Loucy (cell line): ENCODE data around the gene ZNF555.

Source experiments
- H2AFZ ChIP-seq: fragments of 200-600 bp; sonication (generic); 2 replicates; pipeline ENCODE4 v1.6.0; 2016; ENCODE audit warnings: antibody characterized with exemption, mild to moderate bottlenecking, low read length, moderate library complexity
- H3F3A ChIP-seq: fragments of 200-600 bp; 2 replicates; pipeline ENCODE4 v1.6.0; 2016; ENCODE audit warnings: antibody characterized with exemption, low read depth, mild to moderate bottlenecking
- H3K27me3 ChIP-seq: fragments of 200-600 bp; sonication (generic); 2 replicates; pipeline ENCODE4 v1.6.1; 2014; ENCODE audit warnings: low read length, mild to moderate bottlenecking; ENCODE audit not compliant: insufficient read depth, poor library complexity, severe bottlenecking
- H3K36me3 ChIP-seq: fragments of 200-600 bp; sonication (generic); 2 replicates; pipeline ENCODE4 v1.6.1; 2016; ENCODE audit warnings: low read length; ENCODE audit not compliant: insufficient read depth
- H3K4me1 ChIP-seq: fragments of 200-600 bp; sonication (generic); 2 replicates; pipeline ENCODE4 v1.5.1; 2014; ENCODE audit warnings: low read length, mild to moderate bottlenecking; ENCODE audit not compliant: insufficient read depth, poor library complexity, severe bottlenecking
- H3K4me2 ChIP-seq: fragments of 200-600 bp; sonication (generic); 2 replicates; pipeline ENCODE4 v1.6.0; 2014; ENCODE audit warnings: antibody characterized with exemption, low read length, low read depth, mild to moderate bottlenecking; ENCODE audit not compliant: poor library complexity, severe bottlenecking
- H3K4me3 ChIP-seq: fragments of 200-600 bp; sonication (generic); 2 replicates; pipeline ENCODE4 v1.5.1; 2014; ENCODE audit warnings: low read length, mild to moderate bottlenecking, mixed read lengths; ENCODE audit not compliant: poor library complexity, severe bottlenecking
- H3K79me2 ChIP-seq: fragments of 200-600 bp; sonication (generic); 2 replicates; pipeline ENCODE4 v1.6.1; 2014; ENCODE audit warnings: low read length; ENCODE audit not compliant: insufficient read depth
- H3K9ac ChIP-seq: fragments of 200-600 bp; sonication (generic); 2 replicates; pipeline ENCODE4 v1.6.0; 2014; ENCODE audit warnings: mild to moderate bottlenecking, low read depth, low read length, moderate library complexity; ENCODE audit not compliant: poor library complexity, severe bottlenecking
- H3K9me2 ChIP-seq: fragments of 200-600 bp; sonication (generic); replicated peaks from 2 replicates; pipeline ENCODE4 v1.6.1; 2016; ENCODE audit warnings: low read depth, low read length, mixed read lengths
- H3K9me3 ChIP-seq: fragments of 200-600 bp; sonication (generic); 2 replicates; pipeline ENCODE4 v1.6.1; 2014; ENCODE audit warnings: mild to moderate bottlenecking, antibody characterized with exemption, low read length, low read depth; ENCODE audit not compliant: insufficient read depth
- H4K20me1 ChIP-seq: fragments of 200-600 bp; sonication (generic); 2 replicates; pipeline ENCODE4 v1.6.0; 2014; ENCODE audit warnings: antibody characterized with exemption, low read length, mild to moderate bottlenecking; ENCODE audit not compliant: insufficient read depth, poor library complexity, severe bottlenecking
- CTCF ChIP-seq: fragments of 200-600 bp; sonication (generic); conservative IDR thresholded peaks from 2 replicates; pipeline ENCODE4 v1.5.1; 2014; ENCODE audit warnings: mild to moderate bottlenecking, antibody characterized with exemption, low read length
- EZH2phosphoT487 ChIP-seq: fragments of 200-600 bp; IDR thresholded peaks from 2 replicates; pipeline ENCODE4 v1.6.1; 2018; ENCODE audit warnings: antibody characterized with exemption, mild to moderate bottlenecking, moderate library complexity, borderline replicate concordance

ZNF555 gene

GRCh38 chr19:2811221-2811722 lies 30.0 kb upstream of the ZNF555 start:
- Histone ChIP-seq H3K4me3 (no peak overlapping the region), H3F3A (no peaks in the 10 kb centered on the region), H3K4me2 (no peak overlapping the region), H2AFZ (no peak overlapping the region), H3K79me2 (no peaks in the 10 kb centered on the region), H3K27me3 (no peaks in the 10 kb centered on the region), H4K20me1 (no peaks in the 10 kb centered on the region), H3K9me2 (no peaks in the 10 kb centered on the region), H3K9me3 (no peaks in the 10 kb centered on the region), H3K36me3 (peaks cover 55% of the 10 kb centered on the region; the same call in 1 of the 2 replicates), H3K4me1 (no peaks in the 10 kb centered on the region), H3K9ac (no peak overlapping the region)
- TF ChIP-seq EZH2phosphoT487 (no peak), CTCF (no peak)

- Histone ChIP-seq H3K4me1 (no peaks in the 10 kb centered on the region), H3K9ac (no peak overlapping the region), H3K9me2 (no peaks in the 10 kb centered on the region), H3K36me3 (peaks cover 49% of the 10 kb centered on the region; the same call in 1 of the 2 replicates), H3K9me3 (no peaks in the 10 kb centered on the region), H3F3A (no peaks in the 10 kb centered on the region), H4K20me1 (no peaks in the 10 kb centered on the region), H2AFZ (no peak overlapping the region), H3K4me2 (no peak overlapping the region), H3K79me2 (no peaks in the 10 kb centered on the region), H3K4me3 (no peak overlapping the region), H3K27me3 (no peaks in the 10 kb centered on the region)
- TF ChIP-seq CTCF (no peak), EZH2phosphoT487 (no peak)
These were observed 29.4 kb upstream of the ZNF555 start for GRCh38 chr19:2811735-2812413.

GRCh38 chr19:2812414-2813234 lies 28.7 kb upstream of the ZNF555 start:
- Histone ChIP-seq H3K4me2 (no peak overlapping the region), H2AFZ (no peak overlapping the region), H3K36me3 (peaks cover 43% of the 10 kb centered on the region; the same call in 1 of the 2 replicates), H3K9me2 (no peaks in the 10 kb centered on the region), H3K4me3 (no peak overlapping the region), H3K27me3 (no peaks in the 10 kb centered on the region), H3K4me1 (no peaks in the 10 kb centered on the region), H3F3A (no peaks in the 10 kb centered on the region), H3K9ac (no peak overlapping the region), H4K20me1 (no peaks in the 10 kb centered on the region), H3K79me2 (no peaks in the 10 kb centered on the region), H3K9me3 (no peaks in the 10 kb centered on the region)
- TF ChIP-seq EZH2phosphoT487, result no peak
- no peak for TF ChIP-seq CTCF
